ENCODE data around the gene BOD1.
"Not testable (repeated sequence)": the region's sequence is repeated elsewhere in the genome, so short reads cannot be mapped to it uniquely, and the experiment has no call there.

Gene BOD1

DNA sequence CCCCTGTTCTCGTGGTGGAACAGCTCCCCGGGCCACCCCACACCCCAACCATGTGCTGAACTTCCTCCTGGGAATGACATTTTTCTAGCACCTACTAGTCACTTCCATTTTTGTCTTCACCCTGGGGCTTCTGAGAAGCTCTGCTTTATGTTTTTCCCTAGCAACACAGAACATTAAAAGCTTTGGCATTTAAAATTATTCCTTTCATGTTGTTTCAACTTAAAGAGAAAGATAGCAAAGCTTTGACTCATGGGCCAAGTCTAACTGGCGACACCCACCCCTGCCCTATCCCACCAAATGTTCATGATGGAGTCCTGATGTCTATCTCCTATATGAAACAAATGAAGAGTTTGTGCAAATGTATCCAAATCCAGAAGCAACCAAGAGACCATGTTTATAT is 22.4 kb downstream of the BOD1 start:
- Histone ChIP-seq H3K4me1 (ENCODE audit: control insufficient read depth, insufficient read depth, low read length) (no peaks in the 10 kb centered on the region), H3K4me3 (ENCODE audit: insufficient read depth, low read depth, low read length) (no peak overlapping the region), H3K27ac (ENCODE audit: insufficient read depth, low read depth, low read length, poor library complexity, severe bottlenecking) (no peak overlapping the region), H3K9me3 (ENCODE audit: control insufficient read depth, low read length) (peaks cover 9% of the 10 kb centered on the region), H3K36me3 (ENCODE audit: control insufficient read depth, insufficient read depth, low read length) (no peaks in the 10 kb centered on the region), H3K27me3 (ENCODE audit: control insufficient read depth, insufficient read depth, low read length, poor library complexity, severe bottlenecking) (no peaks in the 10 kb centered on the region)
- WGBS, 2 experiments: 94 to 96% methylated on average over 3 of the region's 3 CpGs

DNA sequence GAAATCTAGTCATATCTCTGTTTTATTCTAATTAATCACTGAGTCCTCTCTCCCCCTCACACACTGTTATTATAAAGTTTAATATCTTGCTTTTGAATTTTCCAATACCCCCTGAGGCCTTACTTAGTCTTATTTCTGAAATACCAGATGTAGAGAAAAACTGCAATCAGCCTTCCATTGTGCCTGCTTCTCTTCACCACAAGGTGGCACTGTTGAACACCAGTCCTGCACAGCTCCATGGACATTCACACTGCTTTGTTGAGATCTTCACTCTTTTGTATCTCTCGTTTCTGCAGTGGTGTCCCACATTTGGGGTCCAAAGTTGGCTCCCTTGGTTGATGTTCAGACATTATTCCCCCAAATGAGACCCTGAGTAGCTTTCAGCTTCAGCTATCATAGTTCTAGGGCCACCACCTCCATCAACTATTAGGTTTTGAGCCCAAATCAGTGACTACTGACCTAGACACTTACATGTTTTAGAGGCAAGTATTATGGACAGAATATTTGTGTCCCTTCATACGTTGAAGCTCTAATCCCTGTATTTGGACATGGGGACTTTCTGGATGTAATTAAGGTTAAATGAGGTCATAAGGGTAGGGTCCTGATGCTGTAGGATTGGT is 24.3 kb downstream of the BOD1 start:
- Histone ChIP-seq H3K27ac (ENCODE audit: insufficient read depth, low read depth, low read length, poor library complexity, severe bottlenecking) (no peak overlapping the region), H3K36me3 (ENCODE audit: control insufficient read depth, insufficient read depth, low read length) (no peaks in the 10 kb centered on the region), H3K27me3 (ENCODE audit: control insufficient read depth, insufficient read depth, low read length, poor library complexity, severe bottlenecking) (no peaks in the 10 kb centered on the region), H3K9me3 (ENCODE audit: control insufficient read depth, low read length) (peaks cover 9% of the 10 kb centered on the region), H3K4me3 (ENCODE audit: insufficient read depth, low read depth, low read length) (no peak overlapping the region), H3K4me1 (ENCODE audit: control insufficient read depth, insufficient read depth, low read length) (no peaks in the 10 kb centered on the region)
- WGBS, 2 experiments: 82 to 84% methylated on average over 2 of the region's 2 CpGs

GRCh38 chr5:173591056-173591514 is 25.4 kb downstream of the BOD1 start:
- Histone ChIP-seq H3K27ac (ENCODE audit: insufficient read depth, low read depth, low read length, poor library complexity, severe bottlenecking) (no peak overlapping the region), H3K4me1 (ENCODE audit: control insufficient read depth, insufficient read depth, low read length) (no peaks in the 10 kb centered on the region), H3K36me3 (ENCODE audit: control insufficient read depth, insufficient read depth, low read length) (no peaks in the 10 kb centered on the region), H3K4me3 (ENCODE audit: insufficient read depth, low read depth, low read length) (no peak overlapping the region), H3K27me3 (ENCODE audit: control insufficient read depth, insufficient read depth, low read length, poor library complexity, severe bottlenecking) (no peaks in the 10 kb centered on the region), H3K9me3 (ENCODE audit: control insufficient read depth, low read length) (peaks cover 9% of the 10 kb centered on the region)
- 92 to 96% methylated on average over 11 of the region's 11 CpGs for WGBS, 2 experiments

- Histone ChIP-seq H3K27me3 (ENCODE audit: control insufficient read depth, insufficient read depth, low read length, poor library complexity, severe bottlenecking) (no peaks in the 10 kb centered on the region), H3K4me1 (ENCODE audit: control insufficient read depth, insufficient read depth, low read length) (no peaks in the 10 kb centered on the region), H3K27ac (ENCODE audit: insufficient read depth, low read depth, low read length, poor library complexity, severe bottlenecking) (no peak overlapping the region), H3K36me3 (ENCODE audit: control insufficient read depth, insufficient read depth, low read length) (no peaks in the 10 kb centered on the region), H3K4me3 (ENCODE audit: insufficient read depth, low read depth, low read length) (no peak overlapping the region), H3K9me3 (ENCODE audit: control insufficient read depth, low read length) (peaks cover 9% of the 10 kb centered on the region)
- 88 to 92% methylated on average over 8 of the region's 8 CpGs for WGBS, 2 experiments
Observed at GRCh38 chr5:173590436-173591055, 25.9 kb downstream of the BOD1 start.

- peaks cover 11% of the 10 kb centered on the region for H3K4me1 ChIP-seq (ENCODE audit: control insufficient read depth, insufficient read depth, low read length)
- H3K36me3 ChIP-seq (ENCODE audit: control insufficient read depth, insufficient read depth, low read length); H3K27me3 ChIP-seq (ENCODE audit: control insufficient read depth, insufficient read depth, low read length, poor library complexity, severe bottlenecking); H3K9me3 ChIP-seq (ENCODE audit: control insufficient read depth, low read length); H3K27ac ChIP-seq (ENCODE audit: insufficient read depth, low read depth, low read length, poor library complexity, severe bottlenecking); H3K4me3 ChIP-seq (ENCODE audit: insufficient read depth, low read depth, low read length): not testable (repeated sequence)
- WGBS, 2 experiments: 65 to 91% methylated on average over 3 of the region's 3 CpGs
Observed at GRCh38 chr5:173586133-173586532, 30.3 kb downstream of the BOD1 start.

GRCh38 chr5:173583346-173583745 is 33.1 kb downstream of the BOD1 start:
- H3K27me3 ChIP-seq (ENCODE audit: control insufficient read depth, insufficient read depth, low read length, poor library complexity, severe bottlenecking): no peaks in the 10 kb centered on the region
- WGBS, 2 experiments: 92 to 97% methylated on average over 2 of the region's 2 CpGs
- no peak overlapping the region for H3K4me3 ChIP-seq (ENCODE audit: insufficient read depth, low read depth, low read length)
- H3K4me1 ChIP-seq (ENCODE audit: control insufficient read depth, insufficient read depth, low read length): peaks cover 11% of the 10 kb centered on the region
- H3K36me3 ChIP-seq (ENCODE audit: control insufficient read depth, insufficient read depth, low read length): no peaks in the 10 kb centered on the region
- H3K27ac ChIP-seq (ENCODE audit: insufficient read depth, low read depth, low read length, poor library complexity, severe bottlenecking): no peak overlapping the region
- no peaks in the 10 kb centered on the region for H3K9me3 ChIP-seq (ENCODE audit: control insufficient read depth, low read length)

DNA sequence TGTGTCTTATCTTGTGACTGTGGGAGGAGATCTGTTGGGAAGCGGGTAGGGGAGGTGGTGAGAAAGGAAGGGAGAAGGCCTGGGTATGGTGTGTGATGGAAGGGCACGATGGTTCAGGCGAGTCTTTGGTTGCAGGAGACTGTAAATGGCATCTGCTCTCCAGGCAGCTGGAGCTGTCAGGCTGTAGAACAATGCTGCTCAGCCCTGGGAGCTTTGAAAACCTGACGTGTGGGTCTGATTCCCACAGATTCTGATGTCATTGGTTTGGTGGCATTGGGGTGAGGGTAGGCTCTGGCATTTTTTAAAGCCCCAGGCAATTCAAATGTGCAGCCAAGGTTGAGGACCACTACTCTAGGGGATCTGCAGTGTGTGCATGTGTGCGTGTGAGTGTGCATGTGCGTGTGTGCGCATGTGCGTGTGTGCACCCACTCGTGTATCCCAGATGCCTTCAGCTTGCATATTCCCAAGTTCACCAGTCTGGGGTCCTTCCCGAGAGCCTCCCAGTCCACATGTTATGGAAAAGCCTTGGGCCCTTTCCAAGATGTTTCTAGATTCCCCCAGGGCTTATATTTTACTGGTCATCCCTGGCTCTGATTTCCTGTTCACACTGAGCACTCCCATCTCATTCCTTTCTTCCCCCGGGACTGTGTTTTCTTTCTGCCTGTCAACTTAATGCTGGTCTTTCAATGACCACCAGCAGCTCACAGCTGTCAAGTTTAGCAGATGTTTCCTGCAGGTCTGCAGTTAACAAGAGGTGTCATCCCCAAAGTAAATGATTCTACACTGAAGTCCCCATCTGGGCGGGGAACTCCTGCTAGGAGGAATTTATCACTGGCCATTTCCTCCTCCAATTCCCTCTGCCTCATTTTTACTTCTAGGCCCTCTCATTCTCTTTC is 34.0 kb downstream of the BOD1 start:
- no peaks in the 10 kb centered on the region for H3K27me3 ChIP-seq (ENCODE audit: control insufficient read depth, insufficient read depth, low read length, poor library complexity, severe bottlenecking)
- H3K9me3 ChIP-seq (ENCODE audit: control insufficient read depth, low read length): no peaks in the 10 kb centered on the region

DNA sequence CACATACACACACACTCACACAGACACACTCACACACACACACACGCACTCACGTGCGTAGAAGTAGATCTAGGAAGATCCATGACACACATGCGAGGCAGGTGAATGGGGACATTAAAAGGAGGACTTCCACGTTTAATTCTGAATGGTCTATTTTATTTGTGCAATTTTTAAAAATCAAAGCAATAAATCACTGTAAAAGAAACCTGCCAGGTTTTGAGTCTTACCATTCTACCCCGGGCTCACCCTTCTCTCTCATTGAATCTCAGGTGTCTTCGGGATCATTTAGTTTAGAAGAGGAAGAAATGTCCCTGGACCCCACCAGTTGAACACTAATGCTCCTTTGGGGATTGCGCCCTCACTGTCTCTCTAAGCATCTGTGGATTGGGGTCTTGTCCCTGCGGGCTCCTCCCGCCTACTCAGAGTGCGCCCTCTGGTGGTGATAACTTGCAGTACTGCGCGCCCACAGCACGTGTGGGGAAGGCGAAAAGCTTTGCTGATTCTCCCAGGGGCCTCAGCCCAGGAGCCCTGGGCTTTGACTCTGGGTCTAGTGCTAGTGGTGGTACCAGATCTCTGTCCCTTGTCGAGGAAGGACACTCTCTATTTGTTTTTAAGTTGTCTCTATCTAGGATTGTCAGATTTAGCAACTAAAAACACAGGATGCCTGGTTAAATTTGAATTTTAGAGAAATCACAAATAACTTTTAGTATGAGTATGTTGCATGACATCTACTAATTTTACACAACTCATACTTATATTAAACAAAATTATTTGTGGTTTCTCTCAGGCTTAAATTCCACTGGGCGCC is 34.8 kb downstream of the BOD1 start:
- 59 to 62% methylated on average over 17 of the region's 17 CpGs for WGBS, 2 experiments
- Histone ChIP-seq H3K4me3 (ENCODE audit: insufficient read depth, low read depth, low read length) (no peak overlapping the region), H3K4me1 (ENCODE audit: control insufficient read depth, insufficient read depth, low read length) (peaks cover 11% of the 10 kb centered on the region), H3K27ac (ENCODE audit: insufficient read depth, low read depth, low read length, poor library complexity, severe bottlenecking) (no peak overlapping the region), H3K36me3 (ENCODE audit: control insufficient read depth, insufficient read depth, low read length) (no peaks in the 10 kb centered on the region), H3K9me3 (ENCODE audit: control insufficient read depth, low read length) (no peaks in the 10 kb centered on the region), H3K27me3 (ENCODE audit: control insufficient read depth, insufficient read depth, low read length, poor library complexity, severe bottlenecking) (no peaks in the 10 kb centered on the region)

More for the DNA sequence above, 34.0 kb downstream of the BOD1 start:
- WGBS, 2 experiments: 71 to 79% methylated on average over 12 of the region's 12 CpGs
- H3K36me3 ChIP-seq (ENCODE audit: control insufficient read depth, insufficient read depth, low read length): no peaks in the 10 kb centered on the region
- no peak overlapping the region for H3K4me3 ChIP-seq (ENCODE audit: insufficient read depth, low read depth, low read length)
- peaks cover 11% of the 10 kb centered on the region for H3K4me1 ChIP-seq (ENCODE audit: control insufficient read depth, insufficient read depth, low read length)
- no peak overlapping the region for H3K27ac ChIP-seq (ENCODE audit: insufficient read depth, low read depth, low read length, poor library complexity, severe bottlenecking)

DNA sequence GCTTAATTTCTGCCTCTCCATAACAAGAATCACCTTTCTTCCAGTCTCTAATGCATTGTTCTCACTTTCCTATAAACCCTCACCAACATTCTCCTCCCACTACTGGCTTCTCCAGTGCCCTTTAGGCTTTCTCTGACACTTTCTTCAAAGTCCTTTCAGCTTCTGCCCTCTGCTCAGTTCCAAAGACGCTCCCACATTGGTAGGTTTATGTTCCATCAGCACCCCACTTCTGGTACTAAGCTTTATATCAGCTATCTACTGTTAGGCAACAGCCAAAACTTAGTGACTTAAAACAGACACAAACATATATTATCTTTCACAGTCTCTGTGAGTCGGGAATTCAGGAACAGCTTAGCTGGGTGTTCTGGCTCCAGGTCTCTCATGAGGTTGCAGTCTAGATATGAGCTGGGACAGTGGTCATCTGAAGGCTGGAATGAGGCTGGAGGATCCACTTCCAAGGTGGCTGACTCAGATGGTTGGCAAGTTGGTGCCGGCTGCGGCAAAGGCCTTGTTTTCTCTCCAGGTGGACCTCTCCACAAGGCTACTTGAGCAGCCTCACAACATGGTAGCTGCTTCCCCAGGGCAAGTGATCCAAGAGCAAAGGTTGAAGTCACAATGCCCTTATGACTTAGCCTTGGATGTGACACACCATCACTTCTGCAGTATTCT is 37.4 kb downstream of the BOD1 start:
- 86 to 87% methylated on average over 4 of the region's 4 CpGs for WGBS, 2 experiments
- H3K27me3 ChIP-seq (ENCODE audit: control insufficient read depth, insufficient read depth, low read length, poor library complexity, severe bottlenecking): no peaks in the 10 kb centered on the region
- no peak overlapping the region for H3K27ac ChIP-seq (ENCODE audit: insufficient read depth, low read depth, low read length, poor library complexity, severe bottlenecking)
- H3K4me1 ChIP-seq (ENCODE audit: control insufficient read depth, insufficient read depth, low read length): peaks cover 17% of the 10 kb centered on the region
- H3K9me3 ChIP-seq (ENCODE audit: control insufficient read depth, low read length): no peaks in the 10 kb centered on the region
- no peak overlapping the region for H3K4me3 ChIP-seq (ENCODE audit: insufficient read depth, low read depth, low read length)
- no peaks in the 10 kb centered on the region for H3K36me3 ChIP-seq (ENCODE audit: control insufficient read depth, insufficient read depth, low read length)

Measured in ectodermal cell (in vitro differentiated cells).